Ovary (tissue), 3 donors: ENCODE measurements around the gene CDK11A.
"Not testable (repeated sequence)": the region's sequence is repeated elsewhere in the genome, so short reads cannot be mapped to it uniquely, and the experiment has no call there.

ENCODE experiments used
- EP300 ChIP-seq: sonication (generic); formaldehyde crosslinking; IDR thresholded peaks from one replicate; pipeline ENCODE4 v1.6.1; 2017; ENCODE audit warnings: antibody characterized with exemption
- POLR2A ChIP-seq: fragments of 450-650 bp; IDR thresholded peaks from one replicate; pipeline ENCODE4 v1.6.1; 2017; ENCODE audit warnings: antibody characterized with exemption, mild to moderate bottlenecking, moderate library complexity
- TF ChIP-seq, protein P1 (sequence below), 3 donors: fragments of 450-650 bp in 2 of 3; fragments of 200-600 bp in 1 of 3; IDR thresholded peaks; one replicate each; pipeline versions ENCODE4 v1.5.1 to v1.8.0; 2016 to 2022; ENCODE audit warnings: antibody characterized with exemption in 3 of 3, mild to moderate bottlenecking in 1 of 3
- donor health status: DM: no; HTN: no; CAD: no.

DNA sequence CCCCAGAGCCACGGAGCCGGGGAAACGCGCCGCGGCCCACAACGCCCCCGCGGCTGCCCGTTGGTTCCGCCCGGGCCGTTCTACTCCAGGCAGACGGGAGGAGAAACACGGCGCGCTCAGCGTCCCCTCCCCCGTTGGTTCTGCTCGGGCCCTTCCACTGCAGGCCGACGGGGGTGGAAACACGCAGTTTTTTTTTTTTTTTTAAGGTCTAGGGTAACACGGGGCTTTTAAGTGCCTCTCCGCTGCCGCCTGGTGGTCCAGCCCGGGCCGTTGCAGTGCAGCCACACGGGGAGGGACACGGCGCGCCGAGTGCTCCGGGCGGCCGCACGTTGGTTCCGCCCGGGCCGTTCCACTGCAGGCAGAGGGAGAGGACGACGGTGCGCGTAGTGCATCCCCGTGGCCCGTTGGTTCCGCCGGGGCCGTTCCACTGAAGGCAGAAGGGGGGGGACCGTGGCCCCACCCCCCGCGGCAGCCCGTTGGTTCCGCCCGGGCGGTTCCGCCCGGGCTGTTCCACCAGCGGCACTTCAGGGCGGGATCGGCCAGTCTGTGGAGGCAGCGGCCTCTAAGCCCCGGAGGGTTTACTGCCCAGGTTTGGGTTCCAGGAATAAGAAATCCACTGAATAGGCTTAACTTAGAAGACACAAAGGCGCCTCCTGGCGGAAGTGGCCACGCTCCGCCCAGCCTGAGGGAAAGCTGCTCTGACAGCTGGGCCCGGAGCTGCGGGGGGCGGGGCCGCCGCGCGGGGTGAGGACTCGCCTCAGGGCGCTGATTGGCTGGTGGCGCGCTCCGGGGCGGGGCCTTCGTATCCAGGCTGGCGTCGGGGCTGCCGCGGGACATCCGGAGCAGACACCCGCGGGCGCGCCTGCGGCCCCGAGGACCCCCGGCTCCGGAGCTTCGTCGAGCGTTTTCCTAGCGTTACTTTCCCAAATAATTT is 31.2 kb downstream of the CDK11A start, which contains the start of gene SLC35E2B:
- TF ChIP-seq, protein P1, sequence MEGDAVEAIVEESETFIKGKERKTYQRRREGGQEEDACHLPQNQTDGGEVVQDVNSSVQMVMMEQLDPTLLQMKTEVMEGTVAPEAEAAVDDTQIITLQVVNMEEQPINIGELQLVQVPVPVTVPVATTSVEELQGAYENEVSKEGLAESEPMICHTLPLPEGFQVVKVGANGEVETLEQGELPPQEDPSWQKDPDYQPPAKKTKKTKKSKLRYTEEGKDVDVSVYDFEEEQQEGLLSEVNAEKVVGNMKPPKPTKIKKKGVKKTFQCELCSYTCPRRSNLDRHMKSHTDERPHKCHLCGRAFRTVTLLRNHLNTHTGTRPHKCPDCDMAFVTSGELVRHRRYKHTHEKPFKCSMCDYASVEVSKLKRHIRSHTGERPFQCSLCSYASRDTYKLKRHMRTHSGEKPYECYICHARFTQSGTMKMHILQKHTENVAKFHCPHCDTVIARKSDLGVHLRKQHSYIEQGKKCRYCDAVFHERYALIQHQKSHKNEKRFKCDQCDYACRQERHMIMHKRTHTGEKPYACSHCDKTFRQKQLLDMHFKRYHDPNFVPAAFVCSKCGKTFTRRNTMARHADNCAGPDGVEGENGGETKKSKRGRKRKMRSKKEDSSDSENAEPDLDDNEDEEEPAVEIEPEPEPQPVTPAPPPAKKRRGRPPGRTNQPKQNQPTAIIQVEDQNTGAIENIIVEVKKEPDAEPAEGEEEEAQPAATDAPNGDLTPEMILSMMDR (IDR thresholded peaks at IDR 0.05), result not testable (repeated sequence)
- not testable (repeated sequence) for TF ChIP-seq POLR2A, EP300
